Gastrocnemius medialis (tissue), 4 donors: ENCODE measurements around the gene PERCC1.

Experiments
- POLR2A ChIP-seq, 2 donors: fragments of 450-650 bp; IDR thresholded peaks; one replicate each; pipeline ENCODE4 v1.6.1; 2017; ENCODE audit warnings: antibody characterized with exemption in 2 of 2, mild to moderate bottlenecking in 2 of 2, moderate library complexity in 2 of 2
- TF ChIP-seq, protein P1 (sequence below), 5 experiments: fragments of 450-650 bp in 3 of 5; fragments of 200-600 bp in 2 of 5; sonication (generic) in 2 of 5; IDR thresholded peaks in 4 of 5; conservative IDR thresholded peaks in 1 of 5; 1 replicate in 4 of 5; 2 replicates in 1 of 5; pipeline ENCODE4 v1.5.1; 2016 to 2019; ENCODE audit warnings: antibody characterized with exemption in 5 of 5, mild to moderate bottlenecking in 3 of 5, moderate library complexity in 3 of 5

DNA sequence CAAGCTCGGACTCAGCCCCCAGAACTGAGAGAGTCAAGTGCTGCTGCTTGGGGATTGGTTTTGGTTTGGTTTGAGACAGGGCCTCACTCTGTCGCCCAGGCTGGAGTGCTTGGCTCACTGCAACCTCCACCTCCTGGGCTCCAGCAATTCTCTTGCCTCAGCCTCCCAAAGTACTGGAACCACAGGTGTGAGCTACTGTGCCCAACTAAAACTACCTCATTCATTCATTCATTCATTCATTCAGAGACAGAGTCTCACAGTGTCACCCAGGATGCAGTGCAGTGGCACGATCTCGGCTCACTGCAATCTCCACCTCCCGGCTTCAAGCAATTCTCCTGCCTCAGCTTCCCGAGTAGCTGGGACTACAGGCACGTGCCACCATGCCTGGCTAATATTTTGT is 41.1 kb upstream of the PERCC1 start:
- TF ChIP-seq POLR2A (IDR thresholded peaks at IDR 0.05), result no peak
- TF ChIP-seq, protein P1, sequence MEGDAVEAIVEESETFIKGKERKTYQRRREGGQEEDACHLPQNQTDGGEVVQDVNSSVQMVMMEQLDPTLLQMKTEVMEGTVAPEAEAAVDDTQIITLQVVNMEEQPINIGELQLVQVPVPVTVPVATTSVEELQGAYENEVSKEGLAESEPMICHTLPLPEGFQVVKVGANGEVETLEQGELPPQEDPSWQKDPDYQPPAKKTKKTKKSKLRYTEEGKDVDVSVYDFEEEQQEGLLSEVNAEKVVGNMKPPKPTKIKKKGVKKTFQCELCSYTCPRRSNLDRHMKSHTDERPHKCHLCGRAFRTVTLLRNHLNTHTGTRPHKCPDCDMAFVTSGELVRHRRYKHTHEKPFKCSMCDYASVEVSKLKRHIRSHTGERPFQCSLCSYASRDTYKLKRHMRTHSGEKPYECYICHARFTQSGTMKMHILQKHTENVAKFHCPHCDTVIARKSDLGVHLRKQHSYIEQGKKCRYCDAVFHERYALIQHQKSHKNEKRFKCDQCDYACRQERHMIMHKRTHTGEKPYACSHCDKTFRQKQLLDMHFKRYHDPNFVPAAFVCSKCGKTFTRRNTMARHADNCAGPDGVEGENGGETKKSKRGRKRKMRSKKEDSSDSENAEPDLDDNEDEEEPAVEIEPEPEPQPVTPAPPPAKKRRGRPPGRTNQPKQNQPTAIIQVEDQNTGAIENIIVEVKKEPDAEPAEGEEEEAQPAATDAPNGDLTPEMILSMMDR (IDR thresholded peaks at IDR 0.05 in 4 of 5, conservative IDR thresholded peaks at IDR 0.05 in 1 of 5), result no peak
